Measurements from ENCODE around the gene CELF5. TPM values are rescaled to one million over a fixed set of nuclear protein-coding genes. Genes with fewer than 3 reads are reported as not detected.
"Not testable (repeated sequence)": the region's sequence is repeated elsewhere in the genome, so short reads cannot be mapped to it uniquely, and the experiment has no call there.

Gene CELF5
- total and polyA plus RNA-seq, 7 donors = 0.06 TPM; not detected in 6

- H3K27ac ChIP-seq = no peak overlapping the region
- H3K36me3 ChIP-seq (ENCODE audit: insufficient read depth in 1 of 2, low read depth in 1 of 2) = no peaks in the 10 kb centered on the region
- no peaks in the 10 kb centered on the region for H3K9me3 ChIP-seq
- intact Hi-C loops (cut with DNase I) = no loop called here
- H3K4me3 ChIP-seq = no peak overlapping the region
- DNase-seq (no peak), ATAC-seq (no peak)
- no peak for TF ChIP-seq CTCF (IDR thresholded peaks at IDR 0.05)
- H3K27me3 ChIP-seq (ENCODE audit: insufficient read depth in 3 of 3, low read length in 2 of 3) = peaks cover 0 to 20% (median 8%) of the 10 kb centered on the region in 3 donors
- 60 to 63% (median 63%) methylated on average over 9 of the region's 9 CpGs for WGBS, 3 donors
- no peaks in the 10 kb centered on the region for H3K4me1 ChIP-seq
These were observed 10.3 kb downstream of the CELF5 start for GRCh38 chr19:3234800-3235199.

- H3K4me3 ChIP-seq; intact Hi-C loops (cut with DNase I); ATAC-seq; H3K4me1 ChIP-seq; H3K27ac ChIP-seq; H3K9me3 ChIP-seq; H3K36me3 ChIP-seq (ENCODE audit: insufficient read depth in 1 of 2, low read depth in 1 of 2); DNase-seq: not testable (repeated sequence)
- 79 to 83% (median 82%) methylated on average over 2 of the region's 2 CpGs for WGBS, 3 donors
- H3K27me3 ChIP-seq (ENCODE audit: insufficient read depth in 3 of 3, low read length in 2 of 3) = peaks cover 0 to 14% (median 4%) of the 10 kb centered on the region in 3 donors
These were observed 11.1 kb downstream of the CELF5 start for GRCh38 chr19:3235604-3236003.

- Histone ChIP-seq H3K9me3 (no peaks in the 10 kb centered on the region), H3K4me1 (no peaks in the 10 kb centered on the region), H3K27ac (no peak overlapping the region), H3K27me3 (ENCODE audit: insufficient read depth in 3 of 3, low read length in 2 of 3) (peaks cover 0 to 7% (median 2%) of the 10 kb centered on the region in 3 donors), H3K36me3 (ENCODE audit: insufficient read depth in 1 of 2, low read depth in 1 of 2) (no peaks in the 10 kb centered on the region), H3K4me3 (no peak overlapping the region)
- TF ChIP-seq CTCF (IDR thresholded peaks at IDR 0.05) = no peak
- WGBS, 3 donors = 57 to 74% (median 58%) methylated on average over 4 of the region's 4 CpGs
- ATAC-seq (no peak), DNase-seq (no peak)
- intact Hi-C loops (cut with DNase I) = no loop called here
These were observed 11.8 kb downstream of the CELF5 start for GRCh38 chr19:3236272-3236671.

GRCh38 chr19:3238066-3238561 lies 13.7 kb downstream of the CELF5 start:
- intact Hi-C loops (cut with DNase I) = no loop called here
- no peak for ATAC-seq
- TF ChIP-seq CTCF (IDR thresholded peaks at IDR 0.05) = no peak
- H3K27me3 ChIP-seq (ENCODE audit: insufficient read depth in 3 of 3, low read length in 2 of 3) = peaks cover 0 to 8% (median 2%) of the 10 kb centered on the region in 3 donors
- H3K36me3 ChIP-seq (ENCODE audit: insufficient read depth in 1 of 2, low read depth in 1 of 2) = no peaks in the 10 kb centered on the region
- H3K4me1 ChIP-seq = no peaks in the 10 kb centered on the region
- WGBS, 3 donors = 75 to 81% (median 80%) methylated on average over 7 of the region's 7 CpGs
- H3K27ac ChIP-seq = no peak overlapping the region
- no peaks in the 10 kb centered on the region for H3K9me3 ChIP-seq
- H3K4me3 ChIP-seq = no peak overlapping the region
- no peak for DNase-seq

GRCh38 chr19:3239367-3239766 lies 14.9 kb downstream of the CELF5 start:
- H3K27me3 ChIP-seq (ENCODE audit: insufficient read depth in 3 of 3, low read length in 2 of 3) = peaks cover 0 to 12% (median 5%) of the 10 kb centered on the region in 3 donors
- no peak for DNase-seq
- no peaks in the 10 kb centered on the region for H3K36me3 ChIP-seq (ENCODE audit: insufficient read depth in 1 of 2, low read depth in 1 of 2)
- H3K27ac ChIP-seq = no peak overlapping the region
- TF ChIP-seq CTCF (IDR thresholded peaks at IDR 0.05) = no peak
- no peak overlapping the region for H3K4me3 ChIP-seq
- ATAC-seq = no peak
- 67 to 78% (median 74%) methylated on average over 5 of the region's 5 CpGs for WGBS, 3 donors
- intact Hi-C loops (cut with DNase I) = no loop called here
- no peaks in the 10 kb centered on the region for H3K4me1 ChIP-seq
- no peaks in the 10 kb centered on the region for H3K9me3 ChIP-seq

Data from psoas muscle (tissue), 8 donors.